Ovary (tissue), 3 donors: ENCODE data around the gene PSD2.

Source experiments
- EP300 ChIP-seq: sonication (generic); formaldehyde crosslinking; IDR thresholded peaks from one replicate; pipeline ENCODE4 v1.6.1; 2017; ENCODE audit warnings: antibody characterized with exemption
- POLR2A ChIP-seq: fragments of 450-650 bp; IDR thresholded peaks from one replicate; pipeline ENCODE4 v1.6.1; 2017; ENCODE audit warnings: antibody characterized with exemption, mild to moderate bottlenecking, moderate library complexity
- TF ChIP-seq, protein P1 (sequence below), 3 donors: fragments of 450-650 bp in 2 of 3; fragments of 200-600 bp in 1 of 3; IDR thresholded peaks; one replicate each; pipeline versions ENCODE4 v1.5.1 to v1.8.0; 2016 to 2022; ENCODE audit warnings: antibody characterized with exemption in 3 of 3, mild to moderate bottlenecking in 1 of 3
- donor health status: DM: no; HTN: no; CAD: no.

GRCh38 chr5:139814704-139815280 lies 19.2 kb downstream of the PSD2 start:
- TF ChIP-seq EP300: no peak
- TF ChIP-seq, protein P1, sequence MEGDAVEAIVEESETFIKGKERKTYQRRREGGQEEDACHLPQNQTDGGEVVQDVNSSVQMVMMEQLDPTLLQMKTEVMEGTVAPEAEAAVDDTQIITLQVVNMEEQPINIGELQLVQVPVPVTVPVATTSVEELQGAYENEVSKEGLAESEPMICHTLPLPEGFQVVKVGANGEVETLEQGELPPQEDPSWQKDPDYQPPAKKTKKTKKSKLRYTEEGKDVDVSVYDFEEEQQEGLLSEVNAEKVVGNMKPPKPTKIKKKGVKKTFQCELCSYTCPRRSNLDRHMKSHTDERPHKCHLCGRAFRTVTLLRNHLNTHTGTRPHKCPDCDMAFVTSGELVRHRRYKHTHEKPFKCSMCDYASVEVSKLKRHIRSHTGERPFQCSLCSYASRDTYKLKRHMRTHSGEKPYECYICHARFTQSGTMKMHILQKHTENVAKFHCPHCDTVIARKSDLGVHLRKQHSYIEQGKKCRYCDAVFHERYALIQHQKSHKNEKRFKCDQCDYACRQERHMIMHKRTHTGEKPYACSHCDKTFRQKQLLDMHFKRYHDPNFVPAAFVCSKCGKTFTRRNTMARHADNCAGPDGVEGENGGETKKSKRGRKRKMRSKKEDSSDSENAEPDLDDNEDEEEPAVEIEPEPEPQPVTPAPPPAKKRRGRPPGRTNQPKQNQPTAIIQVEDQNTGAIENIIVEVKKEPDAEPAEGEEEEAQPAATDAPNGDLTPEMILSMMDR (IDR thresholded peaks at IDR 0.05): no peak
- no peak for TF ChIP-seq POLR2A
